Activated naive CD8-positive, alpha-beta T cell treated with anti-CD3 and anti-CD28 coated beads, Interleukin-2, amount 10 ng/mL, durations not matched to agents 7 days and 5 days (primary cell): ENCODE results near the gene GRM8. TPM values are rescaled to one million over a fixed set of nuclear protein-coding genes. Genes with fewer than 3 reads are reported as not detected.

Experiments used
- ATAC-seq: fragments of 150-1000 bp; cut with Tn5 transposase; one replicate; pipeline ENCODE4 v1.10.0; 2021; ENCODE audit warnings: low read depth, moderate library complexity
- POLR2A ChIA-PET: fragments of 350-600 bp; sonication (Branson Sonifier 250); formaldehyde crosslinking; loops from one replicate; lab custom pipeline; 2021; ENCODE audit warnings: antibody characterized with exemption; lab: Charles Lee
- DNase-seq: peaks from one replicate; pipeline ENCODE4 v3.0.0; 2021
- H3K27ac Mint-ChIP-seq: one replicate; pipeline ENCODE4 v1.8.0; 2022; ENCODE audit warnings: mild to moderate bottlenecking, mixed read lengths
- H3K27me3 Mint-ChIP-seq: one replicate; pipeline ENCODE4 v1.8.0; 2022; ENCODE audit warnings: mild to moderate bottlenecking, moderate library complexity, mixed read lengths
- H3K36me3 Mint-ChIP-seq: one replicate; pipeline ENCODE4 v1.8.0; 2021; ENCODE audit warnings: mild to moderate bottlenecking, mixed read lengths
- H3K4me1 Mint-ChIP-seq: one replicate; pipeline ENCODE4 v1.8.0; 2021; ENCODE audit warnings: mixed read lengths
- H3K4me3 Mint-ChIP-seq: one replicate; pipeline ENCODE4 v1.8.0; 2022; ENCODE audit warnings: mild to moderate bottlenecking, moderate library complexity, mixed read lengths
- H3K9me3 Mint-ChIP-seq: one replicate; pipeline ENCODE4 v1.8.0; 2021; ENCODE audit warnings: mixed read lengths
- total RNA-seq, 2 experiments: library from RNA; stranded (reverse); gene quantifications; one replicate each; pipeline ENCODE4 v1.2.3, GENCODE V29; 2021

The GRM8 gene
- total RNA-seq, 2 experiments from 2014 or later: not detected

GRCh38 chr7:127153315-127153714, 99.4 kb downstream of the GRM8 start:
- H3K4me1 Mint-ChIP-seq: no peaks in the 10 kb centered on the region
- no peaks in the 10 kb centered on the region for H3K27me3 Mint-ChIP-seq
- no peak overlapping the region for H3K4me3 Mint-ChIP-seq
- no peaks in the 10 kb centered on the region for H3K36me3 Mint-ChIP-seq
- H3K9me3 Mint-ChIP-seq: no peaks in the 10 kb centered on the region
- H3K27ac Mint-ChIP-seq: no peak overlapping the region
- ATAC-seq (no peak), DNase-seq (no peak)
- POLR2A ChIA-PET: no interaction called here

DNA sequence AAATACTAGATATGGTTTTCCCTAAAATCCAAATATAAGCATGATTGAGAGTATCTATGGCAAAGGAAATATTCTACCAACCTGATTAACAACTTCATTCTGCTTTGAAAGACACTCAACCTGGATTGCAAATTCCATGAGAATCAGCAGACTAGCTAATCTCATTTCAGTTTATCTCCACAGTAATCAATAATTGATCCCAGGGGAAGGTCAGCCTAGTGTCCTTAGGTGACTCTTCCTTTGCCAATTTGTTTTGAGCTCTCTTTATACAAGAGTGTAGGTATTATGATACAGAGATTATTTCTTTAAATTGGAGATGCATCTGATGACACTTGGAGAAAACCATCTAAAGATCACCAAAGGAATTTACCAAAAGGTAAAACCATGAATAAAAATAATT, 100.3 kb downstream of the GRM8 start:
- no peaks in the 10 kb centered on the region for H3K4me1 Mint-ChIP-seq
- no peaks in the 10 kb centered on the region for H3K36me3 Mint-ChIP-seq
- no peak for ATAC-seq
- H3K27me3 Mint-ChIP-seq: no peaks in the 10 kb centered on the region
- no peaks in the 10 kb centered on the region for H3K9me3 Mint-ChIP-seq
- no peak overlapping the region for H3K27ac Mint-ChIP-seq
- H3K4me3 Mint-ChIP-seq: no peak overlapping the region
- POLR2A ChIA-PET: no interaction called here
- no peak for DNase-seq

DNA sequence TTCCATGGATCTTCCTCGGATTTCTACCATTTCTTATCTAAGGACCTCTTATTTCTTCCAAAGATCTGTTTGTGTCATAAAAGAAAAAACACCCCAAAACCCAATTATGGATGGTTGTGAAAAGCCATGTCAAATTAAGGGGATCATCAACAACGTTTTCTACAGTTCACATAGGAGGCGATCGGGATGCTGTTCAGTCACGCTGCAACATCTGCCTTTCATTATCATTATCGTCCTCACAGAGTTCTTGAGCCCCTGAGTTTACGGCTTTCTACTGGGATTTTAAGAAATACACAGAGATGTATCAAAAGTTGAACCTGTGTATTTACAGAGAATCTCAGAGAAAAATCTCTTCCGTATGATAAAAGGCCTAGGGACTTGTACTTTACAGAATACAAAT, 101.4 kb downstream of the GRM8 start:
- Mint-ChIP-seq H3K4me3 (no peak overlapping the region), H3K27ac (no peak overlapping the region), H3K36me3 (no peaks in the 10 kb centered on the region), H3K27me3 (no peaks in the 10 kb centered on the region), H3K4me1 (no peaks in the 10 kb centered on the region), H3K9me3 (no peaks in the 10 kb centered on the region)
- no peak for DNase-seq
- POLR2A ChIA-PET: no interaction called here
- ATAC-seq: no peak

- no peak for ATAC-seq
- H3K36me3 Mint-ChIP-seq: no peaks in the 10 kb centered on the region
- peaks cover 3% of the 10 kb centered on the region for H3K27me3 Mint-ChIP-seq
- no peak overlapping the region for H3K27ac Mint-ChIP-seq
- DNase-seq: no peak
- H3K4me3 Mint-ChIP-seq: no peak overlapping the region
- POLR2A ChIA-PET: no interaction called here
- no peaks in the 10 kb centered on the region for H3K9me3 Mint-ChIP-seq
- no peaks in the 10 kb centered on the region for H3K4me1 Mint-ChIP-seq
Observed at GRCh38 chr7:127150543-127150942, 102.2 kb downstream of the GRM8 start.

GRCh38 chr7:127146746-127147536, 105.8 kb downstream of the GRM8 start:
- H3K27ac Mint-ChIP-seq: no peak overlapping the region
- no peak for ATAC-seq
- H3K4me3 Mint-ChIP-seq: no peak overlapping the region
- H3K9me3 Mint-ChIP-seq: no peaks in the 10 kb centered on the region
- DNase-seq: no peak
- POLR2A ChIA-PET: no interaction called here
- H3K4me1 Mint-ChIP-seq: no peaks in the 10 kb centered on the region
- peaks cover 3% of the 10 kb centered on the region for H3K27me3 Mint-ChIP-seq
- H3K36me3 Mint-ChIP-seq: no peaks in the 10 kb centered on the region

- Mint-ChIP-seq H3K27ac (no peak overlapping the region), H3K27me3 (peaks cover 10% of the 10 kb centered on the region), H3K4me1 (no peaks in the 10 kb centered on the region), H3K36me3 (no peaks in the 10 kb centered on the region), H3K9me3 (peaks cover 1% of the 10 kb centered on the region), H3K4me3 (no peak overlapping the region)
- ATAC-seq (no peak), DNase-seq (no peak)
- POLR2A ChIA-PET: no interaction called here
Observed at GRCh38 chr7:127137146-127137545, 115.6 kb downstream of the GRM8 start.

- Mint-ChIP-seq H3K27me3 (peaks cover 10% of the 10 kb centered on the region), H3K4me3 (no peak overlapping the region), H3K27ac (no peak overlapping the region), H3K4me1 (no peaks in the 10 kb centered on the region), H3K36me3 (no peaks in the 10 kb centered on the region), H3K9me3 (peaks cover 1% of the 10 kb centered on the region)
- POLR2A ChIA-PET: no interaction called here
- ATAC-seq: no peak
- no peak for DNase-seq
Observed at GRCh38 chr7:127135871-127136485, 116.8 kb downstream of the GRM8 start.

- Mint-ChIP-seq H3K27me3 (peaks cover 2% of the 10 kb centered on the region), H3K4me1 (no peaks in the 10 kb centered on the region), H3K27ac (no peak overlapping the region), H3K36me3 (no peaks in the 10 kb centered on the region), H3K9me3 (no peaks in the 10 kb centered on the region), H3K4me3 (no peak overlapping the region)
- POLR2A ChIA-PET: no interaction called here
- no peak for DNase-seq
- no peak for ATAC-seq
Observed at GRCh38 chr7:127123220-127123619, 129.5 kb downstream of the GRM8 start.

GRCh38 chr7:127119517-127119916, 133.2 kb downstream of the GRM8 start:
- Mint-ChIP-seq H3K4me3 (no peak overlapping the region), H3K36me3 (no peaks in the 10 kb centered on the region), H3K27me3 (peaks cover 2% of the 10 kb centered on the region), H3K4me1 (no peaks in the 10 kb centered on the region), H3K9me3 (no peaks in the 10 kb centered on the region), H3K27ac (no peak overlapping the region)
- ATAC-seq: no peak
- POLR2A ChIA-PET: no interaction called here
- DNase-seq: no peak

- no peak for DNase-seq
- Mint-ChIP-seq H3K4me1 (no peaks in the 10 kb centered on the region), H3K27ac (no peak overlapping the region), H3K4me3 (no peak overlapping the region), H3K9me3 (peaks cover 3% of the 10 kb centered on the region), H3K27me3 (no peaks in the 10 kb centered on the region), H3K36me3 (no peaks in the 10 kb centered on the region)
- POLR2A ChIA-PET: no interaction called here
- ATAC-seq: no peak
Observed at GRCh38 chr7:127114742-127115265, 137.9 kb downstream of the GRM8 start.

- ATAC-seq (no peak), DNase-seq (no peak)
- H3K27me3 Mint-ChIP-seq: no peaks in the 10 kb centered on the region
- H3K27ac Mint-ChIP-seq: no peak overlapping the region
- H3K9me3 Mint-ChIP-seq: peaks cover 3% of the 10 kb centered on the region
- no peaks in the 10 kb centered on the region for H3K36me3 Mint-ChIP-seq
- POLR2A ChIA-PET: no interaction called here
- no peak overlapping the region for H3K4me3 Mint-ChIP-seq
- no peaks in the 10 kb centered on the region for H3K4me1 Mint-ChIP-seq
Observed at GRCh38 chr7:127107601-127108007, 145.1 kb downstream of the GRM8 start.

- no peak for DNase-seq
- H3K36me3 Mint-ChIP-seq: no peaks in the 10 kb centered on the region
- H3K27ac Mint-ChIP-seq: no peak overlapping the region
- no peaks in the 10 kb centered on the region for H3K4me1 Mint-ChIP-seq
- H3K27me3 Mint-ChIP-seq: no peaks in the 10 kb centered on the region
- no peaks in the 10 kb centered on the region for H3K9me3 Mint-ChIP-seq
- H3K4me3 Mint-ChIP-seq: no peak overlapping the region
- ATAC-seq: no peak
- POLR2A ChIA-PET: no interaction called here
Observed at GRCh38 chr7:127093340-127093739, 159.4 kb downstream of the GRM8 start.

GRCh38 chr7:127091620-127092019, 161.1 kb downstream of the GRM8 start:
- POLR2A ChIA-PET: no interaction called here
- H3K36me3 Mint-ChIP-seq: no peaks in the 10 kb centered on the region
- H3K27me3 Mint-ChIP-seq: no peaks in the 10 kb centered on the region
- H3K4me1 Mint-ChIP-seq: no peaks in the 10 kb centered on the region
- DNase-seq (no peak), ATAC-seq (no peak)
- H3K27ac Mint-ChIP-seq: no peak overlapping the region
- H3K9me3 Mint-ChIP-seq: no peaks in the 10 kb centered on the region
- no peak overlapping the region for H3K4me3 Mint-ChIP-seq

GRCh38 chr7:127089146-127089545, 163.6 kb downstream of the GRM8 start:
- H3K36me3 Mint-ChIP-seq: no peaks in the 10 kb centered on the region
- POLR2A ChIA-PET: no interaction called here
- no peak for ATAC-seq

More at GRCh38 chr7:127089146-127089545, 163.6 kb downstream of the GRM8 start:
- no peaks in the 10 kb centered on the region for H3K4me1 Mint-ChIP-seq
- no peak for DNase-seq
- no peak overlapping the region for H3K4me3 Mint-ChIP-seq
- H3K27ac Mint-ChIP-seq: no peak overlapping the region
- no peaks in the 10 kb centered on the region for H3K27me3 Mint-ChIP-seq
- H3K9me3 Mint-ChIP-seq: no peaks in the 10 kb centered on the region
